Muscle of back (tissue), 13 donors: ENCODE measurements around the gene NLRC3. TPM values are rescaled to one million over a fixed set of nuclear protein-coding genes. Genes with fewer than 3 reads are reported as not detected.
"Not testable (repeated sequence)": the region's sequence is repeated elsewhere in the genome, so short reads cannot be mapped to it uniquely, and the experiment has no call there.

ENCODE experiments used
- DNase-seq, 3 donors: peaks; one replicate each; pipeline versions ENCODE4 v3.0.0 to v3.0.0-alpha.2; 2013
- long read RNA-seq, 9 donors: transcript quantifications; one replicate each; lab custom pipeline, GENCODE V29; 2026
- polyA plus RNA-seq, 10 donors: library from polyadenylated mRNA; unstranded; fragments of 120-200 nt; gene quantifications; one replicate each; pipeline ENCODE4 v1.2.1, GENCODE V29; 2013; ENCODE audit not compliant: insufficient read length in 10 of 10

NLRC3 gene
- polyA plus RNA-seq = 1 to 10 TPM in 6 of 10 donors, under 1 TPM in 4; 0.60 to 2.9 (median 1.3) TPM
- long read RNA-seq, donor 1 = 0 reads
- long read RNA-seq, donor 2 = 0 reads
- long read RNA-seq, donor 3 = 0 reads
- long read RNA-seq, donor 4 = 0 reads
- long read RNA-seq, donor 5 = 0 reads
- long read RNA-seq, donor 6 = 0 reads
- long read RNA-seq, donor 7 = 0 reads
- long read RNA-seq, donor 8 = 0 reads
- long read RNA-seq, donor 9 = 0 reads

DNA sequence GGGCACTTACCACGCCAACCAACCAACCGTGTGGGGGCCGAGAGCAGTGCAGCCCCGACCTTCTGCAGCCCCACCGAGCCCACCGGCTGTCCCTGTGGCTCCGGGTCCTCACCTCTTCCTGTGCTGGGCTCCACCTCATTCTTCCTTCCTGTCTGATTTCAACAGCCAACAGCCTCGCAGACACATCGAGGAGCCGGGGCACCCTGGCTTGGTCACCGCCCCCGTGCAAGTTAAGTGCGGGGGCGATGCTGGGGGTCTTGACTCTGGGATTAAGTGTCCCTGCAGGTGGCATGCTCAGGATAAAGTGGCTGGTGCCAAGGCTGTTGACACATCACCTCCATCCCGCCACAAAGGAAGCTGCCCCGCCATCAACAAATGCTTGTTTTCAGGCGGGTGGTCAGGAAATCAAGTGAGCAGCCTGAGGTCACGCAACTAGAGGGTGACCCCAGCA, at the start of gene NLRC3:
Gene NLRC3 (minus strand): TSS at position 102 of the 451 bp plus-strand sequence. CDS start 12,367 bp downstream, outside the sequence.
- DNase-seq = no peak

GRCh38 chr16:3625911-3626732, 48.9 kb upstream of the NLRC3 start:
- no peak for DNase-seq

- DNase-seq = no peak
Measured at GRCh38 chr16:3625331-3625730, 48.1 kb upstream of the NLRC3 start.

DNA sequence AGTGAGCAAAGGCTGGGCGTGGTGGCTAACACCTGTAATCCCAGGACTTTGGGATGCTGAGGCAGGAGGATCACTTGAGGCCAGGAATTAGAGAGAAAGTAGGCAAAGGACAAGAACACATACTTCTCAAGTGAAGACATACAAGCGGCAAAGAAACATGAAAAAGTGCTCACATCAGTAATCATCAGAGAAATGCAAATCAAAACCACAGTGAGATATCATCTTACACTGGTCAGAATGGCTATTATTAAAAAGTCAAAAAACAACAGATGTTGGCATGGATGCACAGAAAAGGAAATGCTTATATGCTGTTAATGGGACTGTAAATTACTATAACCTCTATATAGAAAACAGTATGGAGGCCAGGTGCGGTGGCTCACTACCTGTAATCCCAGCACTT, 46.4 kb upstream of the NLRC3 start:
- DNase-seq = no peak

GRCh38 chr16:3618769-3619141, 41.6 kb upstream of the NLRC3 start:
- no peak for DNase-seq

GRCh38 chr16:3612510-3613466, 35.6 kb upstream of the NLRC3 start:
- no peak for DNase-seq

DNA sequence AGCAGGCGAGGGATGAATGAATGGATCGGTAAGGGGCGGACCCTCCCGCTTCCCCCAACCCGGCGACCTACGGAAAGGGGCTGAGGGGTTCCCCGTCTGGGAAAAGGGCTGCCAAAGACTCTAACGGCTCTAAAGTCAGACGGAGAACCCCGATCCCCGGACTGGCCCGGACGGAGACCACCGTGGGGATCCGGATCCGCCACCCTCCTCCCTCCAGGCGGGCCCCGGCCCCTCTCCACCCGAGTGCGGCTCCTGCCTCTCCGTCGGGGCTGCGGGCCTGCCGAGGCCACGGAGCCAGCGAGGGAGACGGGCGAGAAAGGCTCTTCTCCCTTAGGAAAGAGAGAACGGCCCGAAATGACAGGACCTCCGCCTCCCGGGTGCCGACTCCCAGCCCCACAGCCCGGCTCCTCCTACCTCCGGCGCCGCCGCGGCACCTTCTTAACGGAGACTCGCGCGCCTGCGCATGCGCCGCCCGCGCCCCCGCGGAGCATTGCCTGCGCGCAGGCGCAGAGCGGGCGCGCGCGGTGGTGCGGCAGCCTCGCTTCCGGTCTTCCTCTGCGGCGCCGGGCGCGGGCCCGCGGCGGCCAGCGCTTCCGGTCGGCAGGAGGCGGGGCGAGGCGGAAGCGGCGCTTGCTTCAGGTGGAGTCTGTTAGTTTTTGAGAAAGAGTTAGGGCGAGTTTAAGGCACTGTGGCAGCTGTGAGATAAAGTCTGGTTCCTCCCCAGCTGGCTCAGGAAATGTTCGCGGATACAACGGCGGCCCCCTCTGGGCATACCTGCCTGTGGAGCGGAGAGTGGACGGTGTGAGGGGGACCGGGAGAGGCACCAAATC, 34.2 kb upstream of the NLRC3 start, which contains the start of gene SLX4:
Gene SLX4 (minus strand): TSS at position 461 of the 830 bp plus-strand sequence. CDS start 2,642 bp downstream, outside the sequence.
- DNase-seq = peak; percentile 95 to 98 (median 97)

DNA sequence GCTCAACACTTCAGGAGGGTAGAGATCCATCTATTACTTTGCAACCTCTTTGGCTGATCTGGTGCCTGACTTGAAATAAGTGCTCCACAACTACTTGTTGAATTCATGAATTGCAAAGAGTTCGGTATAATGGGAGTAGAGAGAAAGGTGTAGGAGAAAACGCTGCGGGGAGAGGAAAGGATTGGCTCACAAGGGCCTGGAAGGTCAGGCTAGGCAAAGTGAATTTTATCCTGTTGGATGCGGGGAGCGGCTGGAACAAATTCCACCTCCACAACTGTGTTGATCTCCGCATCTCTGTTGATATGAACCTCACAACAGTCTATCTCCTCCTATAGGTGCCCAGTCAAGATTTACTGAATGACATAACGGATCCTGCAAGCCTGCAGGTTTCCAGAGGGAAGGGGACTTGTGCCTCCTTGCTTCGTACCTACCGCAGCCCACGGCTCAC, 33.5 kb upstream of the NLRC3 start:
- DNase-seq = no peak

- DNase-seq = peak in 1 of 3 donors; percentile 29
Measured at GRCh38 chr16:3609895-3610697, 32.9 kb upstream of the NLRC3 start.

DNA sequence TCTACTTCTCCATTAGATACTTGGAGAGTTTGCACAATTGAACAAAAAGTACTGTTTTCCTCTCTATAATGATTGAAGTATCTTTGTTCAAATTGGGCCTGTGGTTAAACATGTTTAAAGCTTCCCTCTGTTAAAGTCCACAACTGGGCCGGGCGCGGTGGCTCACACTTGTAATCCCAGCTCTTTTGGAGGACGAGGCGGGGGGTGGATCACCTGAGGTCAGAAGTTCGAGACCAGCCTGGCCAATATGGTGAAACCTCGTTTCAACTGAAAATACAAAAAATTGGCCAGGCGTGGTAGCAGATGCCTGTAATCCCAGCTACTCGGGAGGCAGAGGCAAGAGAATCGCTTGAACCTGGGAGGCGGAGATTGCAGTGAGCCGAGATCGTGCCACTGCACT, 31.8 kb upstream of the NLRC3 start:
- not testable (repeated sequence) for DNase-seq

DNA sequence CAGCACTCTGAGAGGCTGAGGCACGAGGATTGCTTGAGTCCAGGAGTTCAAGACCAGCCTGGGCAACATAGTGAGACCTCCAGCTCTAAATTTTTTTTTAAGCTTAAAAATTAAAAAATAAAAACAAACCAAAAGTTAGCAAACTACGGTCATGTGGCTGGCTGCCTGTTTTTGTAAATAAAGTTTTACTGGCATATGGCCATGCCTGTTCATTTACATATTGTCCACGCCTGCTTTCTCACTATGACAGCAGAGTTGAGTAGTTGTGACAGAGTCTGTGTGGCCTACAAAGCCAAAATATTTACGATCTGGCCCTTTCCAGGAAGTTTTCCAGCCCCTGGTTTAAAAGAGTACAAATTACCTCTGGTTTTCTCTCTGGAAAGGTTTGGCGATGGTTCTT, 30.9 kb upstream of the NLRC3 start:
- no peak for DNase-seq

DNA sequence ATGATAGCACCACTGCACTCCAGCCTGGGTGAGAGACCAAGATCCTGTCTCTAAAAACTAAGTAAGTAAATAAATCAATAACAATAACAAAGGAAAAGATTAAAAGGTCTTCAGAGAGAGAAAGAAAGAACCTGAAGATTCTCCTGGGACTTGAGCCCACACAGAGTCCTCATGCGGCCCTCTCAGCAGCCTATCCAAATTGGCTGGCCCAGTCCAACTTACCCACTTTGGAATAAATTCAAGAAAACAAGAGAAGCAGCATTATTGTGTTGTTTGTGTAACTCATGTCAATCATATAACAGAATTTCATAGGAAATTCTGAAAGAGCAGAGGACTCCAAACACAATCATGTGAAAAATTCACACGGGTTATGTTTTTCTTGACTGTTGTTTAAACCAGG, 30.4 kb upstream of the NLRC3 start:
- no peak for DNase-seq

DNA sequence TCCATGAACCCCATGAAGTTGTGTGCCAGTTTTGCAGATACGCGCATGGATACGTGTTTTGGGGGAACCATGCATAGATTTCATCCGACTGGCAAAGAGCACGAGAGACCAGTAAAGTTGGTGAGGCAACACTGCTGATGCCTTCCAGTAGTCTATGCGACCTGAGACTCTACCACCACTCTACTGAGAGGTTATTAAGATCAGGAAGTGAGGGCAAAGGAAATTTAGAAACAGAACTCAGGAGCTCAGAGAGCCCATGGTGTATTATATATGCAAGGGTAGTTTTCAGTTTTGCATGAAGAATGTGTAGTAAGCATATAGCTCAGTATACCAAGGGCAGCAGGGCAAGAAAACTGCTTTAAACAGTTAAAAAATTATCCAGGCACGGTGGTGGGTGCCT, 30.0 kb upstream of the NLRC3 start:
- no peak for DNase-seq

DNA sequence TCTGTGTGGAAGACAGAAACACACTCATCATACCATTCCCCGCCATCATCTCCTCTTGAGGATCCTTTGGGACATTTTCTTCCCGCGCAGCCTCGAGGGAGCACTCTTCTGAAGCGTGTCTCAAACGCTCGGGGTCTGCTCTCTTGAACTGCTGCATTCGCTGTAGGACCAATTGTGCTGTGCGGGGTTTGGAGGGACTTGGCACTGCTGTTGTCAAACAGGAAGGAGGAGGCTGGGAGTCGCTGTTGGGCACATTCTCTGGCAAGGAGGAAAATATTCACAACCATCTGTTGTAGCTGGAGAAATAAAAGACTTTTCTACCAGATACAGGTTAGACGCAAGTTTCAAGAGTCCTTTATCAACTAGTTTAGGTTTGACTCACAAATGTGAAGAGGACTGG, 29.2 kb upstream of the NLRC3 start:
- no peak for DNase-seq

DNA sequence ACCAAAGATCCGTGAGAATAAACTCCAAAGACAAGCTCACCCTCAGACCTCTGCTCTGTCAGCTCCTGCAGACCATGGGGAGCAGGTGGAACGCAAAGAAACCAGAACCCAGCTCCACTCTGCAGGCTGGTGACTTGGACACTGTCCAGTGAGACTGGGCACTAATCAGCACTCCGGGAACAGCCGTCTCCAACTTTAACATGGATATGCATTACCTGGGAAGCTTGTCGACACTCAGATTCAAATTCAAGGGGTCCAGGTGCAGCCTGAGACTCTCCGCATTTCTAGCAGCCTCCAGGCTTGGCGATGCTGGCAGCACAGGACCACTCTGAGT, 25.1 kb upstream of the NLRC3 start:
- DNase-seq = no peak

- DNase-seq = no peak
Measured at GRCh38 chr16:3601614-3602319, 24.6 kb upstream of the NLRC3 start.

DNA sequence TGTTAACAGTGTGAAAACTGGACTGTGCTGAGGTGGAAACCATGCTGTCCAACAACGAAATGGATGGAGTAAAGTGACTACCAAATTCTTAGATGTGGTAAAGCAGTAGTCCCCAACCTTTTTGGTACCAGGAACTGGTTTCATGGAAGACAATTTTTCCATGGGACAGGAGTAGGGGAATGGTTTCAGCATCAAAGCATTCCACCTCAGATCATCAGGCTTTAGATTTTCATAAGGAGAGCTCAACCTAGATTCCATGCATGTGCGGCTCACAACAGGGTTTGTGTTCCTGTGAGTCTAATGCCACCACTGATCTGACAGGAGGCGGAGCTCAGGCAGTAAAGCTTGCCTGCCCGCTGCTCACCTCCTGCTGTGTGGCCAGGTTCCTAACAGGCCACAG, 22.7 kb upstream of the NLRC3 start:
- DNase-seq = no peak

DNA sequence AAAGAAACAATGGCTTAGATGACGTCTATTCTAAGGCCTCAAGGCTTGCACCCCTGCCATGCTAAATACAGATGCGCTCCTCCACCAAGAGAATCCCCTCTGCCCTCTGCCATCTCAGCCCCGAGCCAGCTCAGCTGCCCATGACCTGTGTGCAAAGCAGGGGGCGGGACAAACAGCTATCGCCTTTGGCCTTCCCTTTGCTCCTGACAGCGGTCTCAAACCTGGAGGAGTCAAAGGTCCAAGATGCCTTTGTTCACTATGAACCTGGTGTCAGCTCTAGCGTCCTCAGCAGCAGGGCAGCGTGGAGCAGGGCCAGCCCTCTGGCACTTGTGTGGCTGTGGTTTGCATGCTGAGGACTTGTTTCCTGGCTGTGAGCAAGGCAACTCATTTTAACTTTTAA, 21.9 kb upstream of the NLRC3 start:
- no peak for DNase-seq

DNA sequence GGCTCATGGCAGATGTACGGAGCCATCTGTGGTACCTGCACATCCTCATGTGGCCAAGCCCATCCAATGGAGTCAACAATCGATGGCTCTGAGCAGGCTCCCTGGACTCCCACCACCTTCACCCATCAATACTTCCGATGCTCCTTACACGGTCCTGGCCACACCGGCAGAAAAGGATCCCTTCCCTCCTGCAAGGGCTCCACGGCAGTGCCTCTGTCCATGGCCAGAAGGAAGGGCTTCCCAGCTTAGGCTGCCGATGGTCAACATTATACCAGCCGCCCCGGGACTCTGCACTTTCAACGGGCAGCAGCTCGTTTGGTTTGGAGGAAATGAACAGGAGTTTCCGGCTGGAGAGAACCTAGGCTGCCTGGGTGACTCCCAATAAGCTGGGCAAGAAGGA, 21.0 kb upstream of the NLRC3 start:
- no peak for DNase-seq

DNA sequence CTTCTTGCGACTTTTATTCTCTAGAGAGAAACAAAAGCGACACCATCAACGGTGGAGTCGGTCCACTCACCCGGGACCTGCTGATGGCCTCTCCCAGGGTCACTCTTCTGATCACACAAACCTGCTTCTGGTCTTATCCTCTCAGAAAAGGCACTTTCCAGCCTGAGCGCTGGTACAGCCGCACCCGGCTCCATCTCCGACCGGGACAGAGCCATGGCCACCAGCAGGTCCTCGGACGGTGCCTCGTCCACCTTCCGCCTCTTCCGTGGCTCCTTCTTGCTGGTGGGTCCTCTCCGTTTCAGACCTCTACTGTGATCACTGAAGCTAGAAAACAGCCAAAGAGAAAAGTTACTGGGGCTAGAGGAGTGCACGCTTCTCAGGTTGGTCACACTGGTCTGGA, 20.5 kb upstream of the NLRC3 start:
- no peak for DNase-seq
